PC-9 (cell line): ENCODE data around the gene APOA4.

Experiments
- EZH2 ChIP-seq: fragments of 200-600 bp; sonication (generic); IDR thresholded peaks from 2 replicates; pipeline ENCODE4 v1.8.0; 2017; ENCODE audit warnings: antibody characterized with exemption, low read depth
- TF ChIP-seq, protein P1 (sequence below): fragments of 200-600 bp; sonication (generic); conservative IDR thresholded peaks from 2 replicates; pipeline ENCODE4 v1.6.1; 2017; ENCODE audit warnings: mixed run types, antibody characterized with exemption, mild to moderate bottlenecking, moderate library complexity

DNA sequence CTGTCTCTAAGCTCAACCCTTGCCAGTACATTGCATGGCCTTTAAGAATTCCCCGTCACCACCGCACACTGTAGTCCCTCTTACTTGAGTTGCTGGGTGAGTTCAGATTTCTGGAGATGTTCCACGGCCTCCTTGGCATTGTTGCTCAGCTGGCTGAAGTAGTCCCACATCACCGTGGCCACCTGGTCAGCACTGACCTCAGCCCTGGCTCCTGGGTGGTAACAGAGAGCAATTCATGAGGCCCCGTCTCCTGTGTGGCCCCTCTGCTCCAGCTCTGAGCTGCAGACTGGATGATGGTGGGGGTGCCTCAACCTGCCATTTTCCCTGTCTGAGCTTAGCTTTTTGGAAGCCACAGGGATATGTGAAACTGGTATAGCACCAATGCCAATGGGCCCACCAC is 529 bp downstream of the APOA4 start:
- TF ChIP-seq, protein P1, sequence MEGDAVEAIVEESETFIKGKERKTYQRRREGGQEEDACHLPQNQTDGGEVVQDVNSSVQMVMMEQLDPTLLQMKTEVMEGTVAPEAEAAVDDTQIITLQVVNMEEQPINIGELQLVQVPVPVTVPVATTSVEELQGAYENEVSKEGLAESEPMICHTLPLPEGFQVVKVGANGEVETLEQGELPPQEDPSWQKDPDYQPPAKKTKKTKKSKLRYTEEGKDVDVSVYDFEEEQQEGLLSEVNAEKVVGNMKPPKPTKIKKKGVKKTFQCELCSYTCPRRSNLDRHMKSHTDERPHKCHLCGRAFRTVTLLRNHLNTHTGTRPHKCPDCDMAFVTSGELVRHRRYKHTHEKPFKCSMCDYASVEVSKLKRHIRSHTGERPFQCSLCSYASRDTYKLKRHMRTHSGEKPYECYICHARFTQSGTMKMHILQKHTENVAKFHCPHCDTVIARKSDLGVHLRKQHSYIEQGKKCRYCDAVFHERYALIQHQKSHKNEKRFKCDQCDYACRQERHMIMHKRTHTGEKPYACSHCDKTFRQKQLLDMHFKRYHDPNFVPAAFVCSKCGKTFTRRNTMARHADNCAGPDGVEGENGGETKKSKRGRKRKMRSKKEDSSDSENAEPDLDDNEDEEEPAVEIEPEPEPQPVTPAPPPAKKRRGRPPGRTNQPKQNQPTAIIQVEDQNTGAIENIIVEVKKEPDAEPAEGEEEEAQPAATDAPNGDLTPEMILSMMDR, result no peak
- TF ChIP-seq EZH2, result no peak
